Measurements from ENCODE around the gene TPR.

Gene TPR

GRCh38 chr1:186330758-186331157, 44.3 kb downstream of the TPR start:
- in situ Hi-C loops (cut with HindIII; ENCODE audit: low sequenced_read_pairs): no loop called here

GRCh38 chr1:186327331-186327730, 47.7 kb downstream of the TPR start:
- in situ Hi-C loops (cut with HindIII; ENCODE audit: low sequenced_read_pairs): no loop called here

- in situ Hi-C loops (cut with HindIII; ENCODE audit: low sequenced_read_pairs): no loop called here
Observed at GRCh38 chr1:186326009-186326408, 49.0 kb downstream of the TPR start.

- in situ Hi-C loops (cut with HindIII; ENCODE audit: low sequenced_read_pairs): no loop called here
Observed at GRCh38 chr1:186325239-186325638, 49.8 kb downstream of the TPR start.

GRCh38 chr1:186323865-186324264, 51.2 kb downstream of the TPR start:
- in situ Hi-C loops (cut with HindIII; ENCODE audit: low sequenced_read_pairs): no loop called here

- in situ Hi-C loops (cut with HindIII; ENCODE audit: low sequenced_read_pairs): no loop called here
Observed at GRCh38 chr1:186315570-186315969, 59.5 kb downstream of the TPR start.

- in situ Hi-C loops (cut with HindIII; ENCODE audit: low sequenced_read_pairs): no loop called here
Observed at GRCh38 chr1:186311375-186312051, 63.5 kb downstream of the TPR start.

GRCh38 chr1:186310307-186310706, 64.7 kb downstream of the TPR start:
- in situ Hi-C loops (cut with HindIII; ENCODE audit: low sequenced_read_pairs): no loop called here

- in situ Hi-C loops (cut with HindIII; ENCODE audit: low sequenced_read_pairs): no loop called here
Observed at GRCh38 chr1:186308264-186309060, 66.6 kb downstream of the TPR start.

- in situ Hi-C loops (cut with HindIII; ENCODE audit: low sequenced_read_pairs): no loop called here
Observed at GRCh38 chr1:186307445-186307844, 67.6 kb downstream of the TPR start.

- in situ Hi-C loops (cut with HindIII; ENCODE audit: low sequenced_read_pairs): no loop called here
Observed at GRCh38 chr1:186306533-186306932, 68.5 kb downstream of the TPR start.

- in situ Hi-C loops (cut with HindIII; ENCODE audit: low sequenced_read_pairs): no loop called here
Observed at GRCh38 chr1:186304982-186305949, 69.8 kb downstream of the TPR start.

GRCh38 chr1:186303911-186304310, 71.1 kb downstream of the TPR start:
- in situ Hi-C loops (cut with HindIII; ENCODE audit: low sequenced_read_pairs): no loop called here

GRCh38 chr1:186302381-186302920, 72.6 kb downstream of the TPR start:
- in situ Hi-C loops (cut with HindIII; ENCODE audit: low sequenced_read_pairs): no loop called here

- in situ Hi-C loops (cut with HindIII; ENCODE audit: low sequenced_read_pairs): no loop called here
Observed at GRCh38 chr1:186301448-186301847, 73.6 kb downstream of the TPR start.

- in situ Hi-C loops (cut with HindIII; ENCODE audit: low sequenced_read_pairs): no loop called here
Observed at GRCh38 chr1:186300056-186300455, 75.0 kb downstream of the TPR start.

- in situ Hi-C loops (cut with HindIII; ENCODE audit: low sequenced_read_pairs): no loop called here
Observed at GRCh38 chr1:186299570-186299969, 75.5 kb downstream of the TPR start.

GRCh38 chr1:186298851-186299250, 76.2 kb downstream of the TPR start:
- in situ Hi-C loops (cut with HindIII; ENCODE audit: low sequenced_read_pairs): no loop called here

GRCh38 chr1:186297439-186298045, 77.5 kb downstream of the TPR start:
- in situ Hi-C loops (cut with HindIII; ENCODE audit: low sequenced_read_pairs): no loop called here

GRCh38 chr1:186295980-186296379, 79.1 kb downstream of the TPR start, which contains the start of gene PRG4:
Gene PRG4, plus strand, starts transcription at chr1:186296279.
- in situ Hi-C loops (cut with HindIII; ENCODE audit: low sequenced_read_pairs): no loop called here
